ENCODE results near the gene NEDD8. TPM values are rescaled to one million over a fixed set of nuclear protein-coding genes. Genes with fewer than 3 reads are reported as not detected.

NEDD8 gene
- total RNA-seq, 1 donor from 2014 or later = 191 TPM

DNA sequence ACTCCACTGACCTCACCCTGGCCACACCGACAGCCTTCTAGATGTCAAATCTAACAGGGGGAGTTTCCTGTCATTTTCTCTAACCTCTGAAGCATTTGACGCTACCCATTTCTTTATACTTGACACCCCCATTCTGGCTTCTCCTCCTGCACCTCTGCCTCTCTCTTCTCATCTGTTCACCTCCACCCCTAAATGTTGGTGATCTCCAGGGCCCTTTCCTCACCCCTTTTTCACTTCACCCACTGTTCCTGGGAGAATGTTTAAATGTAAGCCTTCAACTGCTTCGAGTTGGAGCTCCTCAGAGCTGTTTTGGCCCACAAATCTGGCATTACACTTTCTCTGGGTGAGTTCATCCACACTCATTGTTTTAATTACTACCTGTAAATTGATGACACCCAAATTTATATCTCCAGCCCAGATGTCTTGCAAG, 39.7 kb upstream of the NEDD8 start:
- peak overlapping the region; percentile 95 for H3K27ac Mint-ChIP-seq (ENCODE audit: unreplicated experiment)
- TF ChIP-seq, protein P1, sequence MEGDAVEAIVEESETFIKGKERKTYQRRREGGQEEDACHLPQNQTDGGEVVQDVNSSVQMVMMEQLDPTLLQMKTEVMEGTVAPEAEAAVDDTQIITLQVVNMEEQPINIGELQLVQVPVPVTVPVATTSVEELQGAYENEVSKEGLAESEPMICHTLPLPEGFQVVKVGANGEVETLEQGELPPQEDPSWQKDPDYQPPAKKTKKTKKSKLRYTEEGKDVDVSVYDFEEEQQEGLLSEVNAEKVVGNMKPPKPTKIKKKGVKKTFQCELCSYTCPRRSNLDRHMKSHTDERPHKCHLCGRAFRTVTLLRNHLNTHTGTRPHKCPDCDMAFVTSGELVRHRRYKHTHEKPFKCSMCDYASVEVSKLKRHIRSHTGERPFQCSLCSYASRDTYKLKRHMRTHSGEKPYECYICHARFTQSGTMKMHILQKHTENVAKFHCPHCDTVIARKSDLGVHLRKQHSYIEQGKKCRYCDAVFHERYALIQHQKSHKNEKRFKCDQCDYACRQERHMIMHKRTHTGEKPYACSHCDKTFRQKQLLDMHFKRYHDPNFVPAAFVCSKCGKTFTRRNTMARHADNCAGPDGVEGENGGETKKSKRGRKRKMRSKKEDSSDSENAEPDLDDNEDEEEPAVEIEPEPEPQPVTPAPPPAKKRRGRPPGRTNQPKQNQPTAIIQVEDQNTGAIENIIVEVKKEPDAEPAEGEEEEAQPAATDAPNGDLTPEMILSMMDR (conservative IDR thresholded peaks at IDR 0.05) = no peak
- H3K36me3 Mint-ChIP-seq (ENCODE audit: low read depth) = peaks cover 2% of the 10 kb centered on the region
- peak overlapping the region; percentile 93 for H3K4me3 Mint-ChIP-seq
- H3K9me3 Mint-ChIP-seq = no peaks in the 10 kb centered on the region
- DNase-seq (ENCODE audit: low read depth, low spot score) = no peak
- H3K27me3 Mint-ChIP-seq (ENCODE audit: low read depth) = no peaks in the 10 kb centered on the region
- H3K4me1 Mint-ChIP-seq = peaks cover 18% of the 10 kb centered on the region

DNA sequence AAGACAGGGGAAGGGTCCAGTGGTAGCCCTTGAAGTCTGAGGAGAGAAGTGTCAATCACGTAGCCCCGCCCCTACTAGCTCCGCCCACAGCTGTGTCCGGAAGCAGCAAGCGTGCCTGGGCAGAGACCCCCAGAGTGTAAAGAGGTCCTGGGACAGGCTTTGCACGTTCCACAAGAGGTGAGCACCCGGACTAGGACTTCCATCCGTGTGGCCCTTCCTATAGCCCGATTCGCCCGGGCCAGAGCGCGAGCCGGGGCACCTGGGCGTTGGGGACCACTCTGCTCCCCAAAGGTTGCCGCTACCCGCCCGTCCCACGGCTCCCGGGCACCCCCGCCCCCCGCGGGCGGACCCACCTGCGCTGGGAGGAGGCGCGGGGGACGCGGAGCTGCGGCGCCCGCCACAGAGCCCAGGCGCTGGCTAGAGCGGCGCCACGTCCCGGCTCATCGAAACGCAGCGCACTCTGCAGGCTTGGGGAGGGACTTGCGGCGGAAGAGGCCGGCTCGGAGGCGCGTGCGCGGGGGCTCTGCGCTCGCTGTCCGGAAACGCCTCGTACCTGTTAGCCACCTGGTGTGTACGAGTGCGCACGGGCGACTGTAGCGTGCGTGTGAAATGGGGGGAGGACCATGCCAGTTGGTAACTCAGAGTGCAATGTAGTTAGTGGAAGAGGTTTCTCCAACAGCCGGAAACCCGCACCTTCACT, 39.1 kb upstream of the NEDD8 start, which contains the start of gene RABGGTA:
Gene RABGGTA (minus strand): TSS at position 464 of the 700 bp plus-strand sequence. CDS start 482 bp downstream, outside the sequence.
- peak within 1 kb of the TSS; percentile 96 for H3K27ac Mint-ChIP-seq (ENCODE audit: unreplicated experiment)
- DNase-seq (ENCODE audit: low read depth, low spot score) = peak; percentile 82
- no peaks in the 10 kb centered on the region for H3K9me3 Mint-ChIP-seq
- TF ChIP-seq, protein P1 (conservative IDR thresholded peaks at IDR 0.05) = peak; percentile 72
- peaks cover 18% of the 10 kb centered on the region for H3K4me1 Mint-ChIP-seq
- no peaks in the 10 kb centered on the region for H3K27me3 Mint-ChIP-seq (ENCODE audit: low read depth)
- H3K4me3 Mint-ChIP-seq = peak within 1 kb of the TSS; percentile 93
- peaks cover 2% of the 10 kb centered on the region for H3K36me3 Mint-ChIP-seq (ENCODE audit: low read depth)

DNA sequence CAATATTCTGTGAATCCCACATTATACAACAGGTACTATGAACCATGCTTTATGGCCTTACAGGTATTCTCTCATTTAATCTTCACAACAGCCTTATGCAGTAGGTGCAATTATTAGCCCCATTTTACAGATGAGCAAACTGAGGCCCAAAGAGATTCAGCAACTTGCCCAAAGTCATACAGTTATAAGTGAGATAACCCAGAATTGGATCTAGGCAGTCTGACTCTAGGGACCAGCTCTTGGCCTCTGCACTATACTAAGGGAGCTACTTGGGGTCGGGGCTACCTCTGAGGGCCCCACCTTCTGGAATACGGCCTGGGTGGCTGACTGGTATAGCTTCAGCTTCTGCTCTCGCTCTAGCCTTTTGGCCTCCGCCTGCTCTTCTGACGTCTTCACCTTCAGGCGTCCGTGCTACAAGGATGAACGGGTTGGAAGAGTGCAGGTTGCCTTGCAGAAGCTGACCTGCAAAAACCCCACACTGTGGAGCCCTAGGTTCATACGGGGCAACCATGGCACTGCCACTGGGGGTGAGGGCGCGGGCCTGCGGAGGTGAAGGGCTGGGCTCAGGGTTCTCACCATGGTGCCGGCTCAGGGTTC, 38.5 kb upstream of the NEDD8 start:
- Mint-ChIP-seq H3K4me3 (peak overlapping the region; percentile 92), H3K9me3 (no peaks in the 10 kb centered on the region)
- DNase-seq (ENCODE audit: low read depth, low spot score) = no peak

DNA sequence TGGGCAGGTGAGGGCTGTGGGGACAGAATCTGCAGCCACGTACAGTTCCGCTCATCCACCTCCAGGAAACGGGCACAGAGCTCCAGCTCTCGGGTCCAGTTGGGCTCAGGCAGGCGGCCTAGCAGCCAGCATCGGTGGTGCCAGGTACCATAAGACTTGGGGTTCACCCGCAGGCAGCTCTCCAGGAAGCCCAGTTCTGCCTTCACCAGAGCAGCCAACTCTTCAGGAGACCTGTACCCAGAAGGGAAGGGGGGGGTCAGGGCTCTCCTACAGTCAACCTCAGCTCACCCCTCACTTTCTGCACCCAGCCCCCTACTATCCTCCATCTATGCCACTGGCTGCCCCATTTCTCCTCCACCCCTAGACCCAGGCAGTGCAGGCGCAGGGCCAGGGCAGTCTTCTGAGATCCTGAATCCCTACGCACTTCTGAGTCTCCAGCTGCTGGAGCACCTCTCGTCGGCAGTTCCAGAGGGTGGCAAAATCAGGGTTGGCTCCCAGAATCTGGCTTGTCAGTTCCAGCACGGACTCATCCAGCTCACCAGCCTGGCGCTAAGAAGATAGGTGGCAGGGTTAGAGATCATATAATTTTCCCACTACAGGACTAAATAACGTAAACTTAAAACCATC, 37.9 kb upstream of the NEDD8 start:
- Mint-ChIP-seq H3K4me3 (peak overlapping the region; percentile 92), H3K9me3 (no peaks in the 10 kb centered on the region), H3K27me3 (ENCODE audit: low read depth) (no peaks in the 10 kb centered on the region)

More for the DNA sequence above, 38.5 kb upstream of the NEDD8 start:
- H3K27ac Mint-ChIP-seq (ENCODE audit: unreplicated experiment) = peak overlapping the region; percentile 96
- H3K36me3 Mint-ChIP-seq (ENCODE audit: low read depth) = peaks cover 2% of the 10 kb centered on the region
- TF ChIP-seq, protein P1 (conservative IDR thresholded peaks at IDR 0.05) = no peak
- H3K4me1 Mint-ChIP-seq = peaks cover 18% of the 10 kb centered on the region
- no peaks in the 10 kb centered on the region for H3K27me3 Mint-ChIP-seq (ENCODE audit: low read depth)

DNA sequence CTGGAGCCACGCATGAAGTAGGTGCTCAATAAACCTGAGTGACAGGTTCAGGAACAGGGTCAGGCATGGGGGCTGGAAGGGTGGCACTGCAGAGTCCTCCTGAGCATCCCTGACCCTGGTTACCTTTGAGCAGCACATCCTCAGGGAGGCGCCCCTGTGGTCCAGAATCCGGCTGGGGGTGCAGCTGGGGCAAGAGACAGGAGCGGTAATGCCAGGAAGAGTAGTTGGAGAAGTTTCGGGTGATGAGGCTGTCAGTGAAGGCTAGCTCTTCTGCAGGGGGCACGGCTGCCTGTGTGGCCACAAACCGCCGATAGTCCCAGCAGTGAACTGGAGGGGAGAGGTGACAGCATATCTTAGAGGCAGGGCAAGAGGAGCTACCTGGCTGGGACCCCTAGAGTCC, 37.2 kb upstream of the NEDD8 start:
- Mint-ChIP-seq H3K9me3 (no peaks in the 10 kb centered on the region), H3K27ac (ENCODE audit: unreplicated experiment) (no peak overlapping the region), H3K4me3 (peak overlapping the region; percentile 35), H3K36me3 (ENCODE audit: low read depth) (peaks cover 2% of the 10 kb centered on the region), H3K4me1 (peaks cover 18% of the 10 kb centered on the region), H3K27me3 (ENCODE audit: low read depth) (no peaks in the 10 kb centered on the region)
- DNase-seq (ENCODE audit: low read depth, low spot score) = no peak
- TF ChIP-seq, protein P1 (conservative IDR thresholded peaks at IDR 0.05) = no peak

More for the DNA sequence above, 37.9 kb upstream of the NEDD8 start:
- no peak for DNase-seq (ENCODE audit: low read depth, low spot score)
- Mint-ChIP-seq H3K27ac (ENCODE audit: unreplicated experiment) (no peak overlapping the region), H3K36me3 (ENCODE audit: low read depth) (peaks cover 2% of the 10 kb centered on the region), H3K4me1 (peaks cover 18% of the 10 kb centered on the region)
- TF ChIP-seq, protein P1 (conservative IDR thresholded peaks at IDR 0.05) = no peak
